Loucy (cell line): ENCODE data around the gene HOXC11.

Experiments
- H2AFZ ChIP-seq: fragments of 200-600 bp; sonication (generic); 2 replicates; pipeline ENCODE4 v1.6.0; 2016; ENCODE audit warnings: antibody characterized with exemption, mild to moderate bottlenecking, low read length, moderate library complexity
- H3F3A ChIP-seq: fragments of 200-600 bp; 2 replicates; pipeline ENCODE4 v1.6.0; 2016; ENCODE audit warnings: antibody characterized with exemption, low read depth, mild to moderate bottlenecking
- H3K27me3 ChIP-seq: fragments of 200-600 bp; sonication (generic); 2 replicates; pipeline ENCODE4 v1.6.1; 2014; ENCODE audit warnings: low read length, mild to moderate bottlenecking; ENCODE audit not compliant: insufficient read depth, poor library complexity, severe bottlenecking
- H3K36me3 ChIP-seq: fragments of 200-600 bp; sonication (generic); 2 replicates; pipeline ENCODE4 v1.6.1; 2016; ENCODE audit warnings: low read length; ENCODE audit not compliant: insufficient read depth
- H3K4me1 ChIP-seq: fragments of 200-600 bp; sonication (generic); 2 replicates; pipeline ENCODE4 v1.5.1; 2014; ENCODE audit warnings: low read length, mild to moderate bottlenecking; ENCODE audit not compliant: insufficient read depth, poor library complexity, severe bottlenecking
- H3K4me2 ChIP-seq: fragments of 200-600 bp; sonication (generic); 2 replicates; pipeline ENCODE4 v1.6.0; 2014; ENCODE audit warnings: antibody characterized with exemption, low read length, low read depth, mild to moderate bottlenecking; ENCODE audit not compliant: poor library complexity, severe bottlenecking
- H3K4me3 ChIP-seq: fragments of 200-600 bp; sonication (generic); 2 replicates; pipeline ENCODE4 v1.5.1; 2014; ENCODE audit warnings: low read length, mild to moderate bottlenecking, mixed read lengths; ENCODE audit not compliant: poor library complexity, severe bottlenecking
- H3K79me2 ChIP-seq: fragments of 200-600 bp; sonication (generic); 2 replicates; pipeline ENCODE4 v1.6.1; 2014; ENCODE audit warnings: low read length; ENCODE audit not compliant: insufficient read depth
- H3K9ac ChIP-seq: fragments of 200-600 bp; sonication (generic); 2 replicates; pipeline ENCODE4 v1.6.0; 2014; ENCODE audit warnings: mild to moderate bottlenecking, low read depth, low read length, moderate library complexity; ENCODE audit not compliant: poor library complexity, severe bottlenecking
- H3K9me2 ChIP-seq: fragments of 200-600 bp; sonication (generic); replicated peaks from 2 replicates; pipeline ENCODE4 v1.6.1; 2016; ENCODE audit warnings: low read depth, low read length, mixed read lengths
- H3K9me3 ChIP-seq: fragments of 200-600 bp; sonication (generic); 2 replicates; pipeline ENCODE4 v1.6.1; 2014; ENCODE audit warnings: mild to moderate bottlenecking, antibody characterized with exemption, low read length, low read depth; ENCODE audit not compliant: insufficient read depth
- H4K20me1 ChIP-seq: fragments of 200-600 bp; sonication (generic); 2 replicates; pipeline ENCODE4 v1.6.0; 2014; ENCODE audit warnings: antibody characterized with exemption, low read length, mild to moderate bottlenecking; ENCODE audit not compliant: insufficient read depth, poor library complexity, severe bottlenecking
- EZH2phosphoT487 ChIP-seq: fragments of 200-600 bp; IDR thresholded peaks from 2 replicates; pipeline ENCODE4 v1.6.1; 2018; ENCODE audit warnings: antibody characterized with exemption, mild to moderate bottlenecking, moderate library complexity, borderline replicate concordance
- TF ChIP-seq, protein P1 (sequence below): fragments of 200-600 bp; sonication (generic); conservative IDR thresholded peaks from 2 replicates; pipeline ENCODE4 v1.5.1; 2014; ENCODE audit warnings: mild to moderate bottlenecking, antibody characterized with exemption, low read length

The HOXC11 gene

DNA sequence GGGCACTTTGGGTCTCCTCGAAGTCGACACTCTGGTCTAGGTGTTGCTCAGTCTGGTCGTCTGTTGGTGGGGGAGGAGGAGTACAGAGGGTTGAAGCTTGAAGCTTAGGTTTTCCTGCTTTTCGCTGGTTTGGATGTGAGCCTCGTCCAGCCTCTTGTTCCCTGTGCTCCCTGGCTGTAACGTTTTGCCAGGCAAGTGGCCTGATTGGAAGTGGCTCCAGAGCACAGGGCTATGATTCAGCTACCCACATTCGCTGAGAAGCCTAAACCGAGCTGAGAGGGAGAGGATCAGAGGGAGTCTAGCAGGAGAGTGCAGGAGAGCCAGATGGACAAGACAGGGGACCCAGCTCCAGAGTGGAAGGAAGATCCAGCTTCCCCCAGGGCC is 18.1 kb downstream of the HOXC11 start:
- H3K4me2 ChIP-seq: peak overlapping the region; percentile 98
- H3K27me3 ChIP-seq: no peaks in the 10 kb centered on the region
- no peaks in the 10 kb centered on the region for H3F3A ChIP-seq
- H3K9me2 ChIP-seq: no peaks in the 10 kb centered on the region
- H3K9me3 ChIP-seq: no peaks in the 10 kb centered on the region
- no peak overlapping the region for H2AFZ ChIP-seq
- no peaks in the 10 kb centered on the region for H4K20me1 ChIP-seq
- TF ChIP-seq EZH2phosphoT487: no peak
- TF ChIP-seq, protein P1, sequence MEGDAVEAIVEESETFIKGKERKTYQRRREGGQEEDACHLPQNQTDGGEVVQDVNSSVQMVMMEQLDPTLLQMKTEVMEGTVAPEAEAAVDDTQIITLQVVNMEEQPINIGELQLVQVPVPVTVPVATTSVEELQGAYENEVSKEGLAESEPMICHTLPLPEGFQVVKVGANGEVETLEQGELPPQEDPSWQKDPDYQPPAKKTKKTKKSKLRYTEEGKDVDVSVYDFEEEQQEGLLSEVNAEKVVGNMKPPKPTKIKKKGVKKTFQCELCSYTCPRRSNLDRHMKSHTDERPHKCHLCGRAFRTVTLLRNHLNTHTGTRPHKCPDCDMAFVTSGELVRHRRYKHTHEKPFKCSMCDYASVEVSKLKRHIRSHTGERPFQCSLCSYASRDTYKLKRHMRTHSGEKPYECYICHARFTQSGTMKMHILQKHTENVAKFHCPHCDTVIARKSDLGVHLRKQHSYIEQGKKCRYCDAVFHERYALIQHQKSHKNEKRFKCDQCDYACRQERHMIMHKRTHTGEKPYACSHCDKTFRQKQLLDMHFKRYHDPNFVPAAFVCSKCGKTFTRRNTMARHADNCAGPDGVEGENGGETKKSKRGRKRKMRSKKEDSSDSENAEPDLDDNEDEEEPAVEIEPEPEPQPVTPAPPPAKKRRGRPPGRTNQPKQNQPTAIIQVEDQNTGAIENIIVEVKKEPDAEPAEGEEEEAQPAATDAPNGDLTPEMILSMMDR: no peak
- H3K36me3 ChIP-seq: no peaks in the 10 kb centered on the region
- peak overlapping the region; percentile 13 for H3K9ac ChIP-seq
- peaks cover 37% of the 10 kb centered on the region for H3K79me2 ChIP-seq
- no peak overlapping the region for H3K4me3 ChIP-seq
- H3K4me1 ChIP-seq: peaks cover 59% of the 10 kb centered on the region

DNA sequence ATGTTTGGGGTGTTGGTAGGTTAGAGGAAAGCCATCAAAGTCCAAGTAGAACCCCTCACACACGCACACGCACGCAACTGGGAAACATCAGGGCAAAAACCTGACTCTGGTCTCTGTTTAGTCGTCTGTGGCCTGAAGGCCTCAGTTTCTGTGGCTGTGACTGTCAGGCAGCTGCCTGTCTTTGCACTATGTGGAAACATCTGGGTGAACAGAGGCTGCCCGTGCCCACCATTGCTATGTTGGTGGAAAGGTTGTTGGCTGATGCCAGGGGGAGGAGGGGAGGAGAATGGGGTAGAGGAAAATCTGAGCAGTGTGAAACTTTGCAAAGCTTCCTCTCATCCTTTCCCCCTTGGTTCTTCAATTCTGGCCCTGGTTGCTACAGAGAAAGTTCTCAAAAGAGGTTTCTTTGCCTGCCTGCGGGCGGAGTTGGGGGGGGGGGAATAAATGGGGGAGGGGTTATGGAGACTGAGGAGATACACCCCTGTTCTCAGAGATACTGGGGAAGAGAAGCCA is 19.5 kb downstream of the HOXC11 start:
- Histone ChIP-seq H3K27me3 (no peaks in the 10 kb centered on the region), H3K9ac (no peak overlapping the region), H3K4me2 (no peak overlapping the region), H3K36me3 (no peaks in the 10 kb centered on the region), H3K9me3 (no peaks in the 10 kb centered on the region), H3K4me3 (no peak overlapping the region), H4K20me1 (no peaks in the 10 kb centered on the region), H3F3A (no peaks in the 10 kb centered on the region), H3K9me2 (no peaks in the 10 kb centered on the region), H3K4me1 (peaks cover 65% of the 10 kb centered on the region), H3K79me2 (peaks cover 43% of the 10 kb centered on the region), H2AFZ (no peak overlapping the region)
- TF ChIP-seq EZH2phosphoT487: no peak
- TF ChIP-seq, protein P1: no peak

DNA sequence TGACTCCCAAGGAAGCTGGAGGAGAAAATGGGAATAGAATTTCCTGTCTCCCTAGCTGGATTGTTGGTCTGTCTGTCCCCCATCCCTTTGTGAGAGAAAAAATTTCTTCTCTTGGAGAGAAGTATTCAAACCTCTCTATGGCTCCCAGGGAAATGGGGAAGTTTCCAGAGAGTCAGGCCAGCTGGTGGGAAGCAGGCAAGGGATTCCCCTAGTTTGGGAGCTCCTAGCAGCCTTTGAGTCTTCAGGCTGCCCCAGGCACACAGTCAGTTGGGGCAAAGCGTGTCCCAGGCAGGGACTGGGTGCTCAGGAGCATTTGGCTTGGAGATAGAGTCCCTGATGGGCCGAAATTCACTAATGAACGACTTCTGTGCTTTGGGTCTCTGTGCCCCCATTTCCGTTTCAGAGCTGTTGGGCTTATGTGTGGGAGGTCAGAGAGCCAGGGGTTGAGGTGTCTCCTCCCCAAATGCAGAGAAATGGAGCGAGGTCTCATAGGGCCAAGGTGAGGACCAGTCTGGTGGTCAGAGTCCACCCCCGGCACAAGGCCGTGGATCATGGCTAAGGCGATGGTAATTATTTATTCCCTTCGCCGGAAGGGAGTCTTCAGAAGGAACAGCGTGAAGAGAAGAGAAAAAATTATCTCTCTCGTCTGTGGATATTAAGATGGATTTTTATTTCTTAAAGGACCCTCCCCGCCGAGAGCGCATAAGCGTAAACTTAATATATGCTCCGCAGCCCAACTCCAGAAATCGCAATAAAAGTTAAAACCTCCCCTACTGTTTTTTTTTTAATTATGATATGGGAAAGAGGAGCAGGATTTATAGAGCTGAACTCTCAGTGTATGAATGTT is 20.5 kb downstream of the HOXC11 start:
- Histone ChIP-seq H3K9me2 (no peaks in the 10 kb centered on the region), H3K4me2 (no peak overlapping the region)

More for the DNA sequence above, 20.5 kb downstream of the HOXC11 start:
- H3K9me3 ChIP-seq: no peaks in the 10 kb centered on the region
- peaks cover 4% of the 10 kb centered on the region for H4K20me1 ChIP-seq
- H2AFZ ChIP-seq: no peak overlapping the region
- no peak overlapping the region for H3K9ac ChIP-seq
- no peak for TF ChIP-seq EZH2phosphoT487
- TF ChIP-seq, protein P1: no peak
- peaks cover 47% of the 10 kb centered on the region for H3K79me2 ChIP-seq
- H3K36me3 ChIP-seq: no peaks in the 10 kb centered on the region
- H3K4me3 ChIP-seq: no peak overlapping the region
- peaks cover 65% of the 10 kb centered on the region for H3K4me1 ChIP-seq
- no peaks in the 10 kb centered on the region for H3F3A ChIP-seq
- no peaks in the 10 kb centered on the region for H3K27me3 ChIP-seq
